K562 (cell line): Measurements from ENCODE around the gene PLCL1. TPM values are rescaled to one million over a fixed set of nuclear protein-coding genes. Genes with fewer than 3 reads are reported as not detected.

Experiments
- ATAC-seq: fragments of 200-7000 bp; cut with Tn5 transposase; 3 replicates; pipeline ENCODE4 v1.9.1; 2020; ENCODE audit warnings: moderate library complexity
- BruUV-seq: library from RNA; stranded (reverse); fragments of 400-500 nt; replicated peaks from 2 replicates; lab custom pipeline; 2021; lab: Mats Ljungman, UMichigan
- CTCF ChIA-PET: fragments of 300-600 bp; formaldehyde crosslinking; extraction: SDS; loops from one replicate; lab custom pipeline; 2021; ENCODE audit warnings: low intra/inter-chr PET ratio; lab: Yijun Ruan, JAX
- POLR2A ChIA-PET: fragments of 300-600, 350-650 bp; sonication (Branson Sonifier 250); formaldehyde crosslinking; extraction: SDS; loops from one replicate; lab custom pipeline; 2021; ENCODE audit warnings: antibody characterized with exemption, inconsistent platforms; lab: Yijun Ruan, JAX
- DNase-seq, 4 experiments: peaks; one replicate each; pipeline versions ENCODE4 v3.0.0 to v3.0.0-alpha.2; 2011 to 2018; ENCODE audit warnings: low spot score in 3 of 4, mixed read lengths in 3 of 4; ENCODE audit errors: extremely low read depth in 1 of 4
- FAIRE-seq: peaks from 2 replicates; lab custom pipeline; 2011; peaks lifted over from hg19 to GRCh38; lab: Jason Lieb, UNC
- H2AFZ ChIP-seq: 2 replicates; pipeline ENCODE4 v1.6.0; 2011; ENCODE audit warnings: low read depth, low read length, control low read depth, inconsistent platforms
- H3K27ac ChIP-seq: fragments of 200-600 bp; 3 replicates; pipeline ENCODE4 v1.8.0; 2011; ENCODE audit warnings: low read depth, mild to moderate bottlenecking, control low read depth, inconsistent platforms, low read length, moderate library complexity, mixed read lengths; ENCODE audit errors: extremely low read depth
- H3K27me3 ChIP-seq, 2 experiments: fragments of 300-600 bp in 1 of 2; 2 replicates in 1 of 2; 3 replicates in 1 of 2; pipeline versions ENCODE4 v1.6.0 to v1.8.0; 2011; ENCODE audit warnings: inconsistent platforms in 2 of 2, low read length in 2 of 2, mild to moderate bottlenecking in 1 of 2, mixed read lengths in 1 of 2, moderate library complexity in 1 of 2; ENCODE audit not compliant: control insufficient read depth in 2 of 2, insufficient read depth in 2 of 2
- H3K36me3 ChIP-seq: fragments of 300-600 bp; 3 replicates; pipeline ENCODE4 v1.8.0; 2011; ENCODE audit warnings: mild to moderate bottlenecking, low read length, inconsistent platforms; ENCODE audit not compliant: control insufficient read depth, insufficient read depth
- H3K4me1 ChIP-seq, 2 experiments: fragments of 200-600 bp in 1 of 2; replicated peaks in 1 of 2; 2 replicates in 1 of 2; 3 replicates in 1 of 2; pipeline versions ENCODE4 v1.5.1 to v1.8.0; 2011; ENCODE audit warnings: inconsistent platforms in 2 of 2, low read length in 2 of 2, mild to moderate bottlenecking in 1 of 2, mixed read lengths in 1 of 2, moderate library complexity in 1 of 2; ENCODE audit not compliant: control insufficient read depth in 2 of 2, insufficient read depth in 2 of 2
- H3K4me2 ChIP-seq: 2 replicates; pipeline ENCODE4 v1.6.1; 2011; ENCODE audit warnings: low read length, control low read depth, inconsistent platforms, mixed read lengths; ENCODE audit not compliant: insufficient read depth
- H3K4me3 ChIP-seq: fragments of 200-600 bp; sonication (generic), shearing (Covaris generic); 2 replicates; pipeline ENCODE4 v1.5.1; 2016; ENCODE audit warnings: control low read depth, inconsistent platforms
- H3K79me2 ChIP-seq: fragments of 200-600 bp; 3 replicates; pipeline ENCODE4 v1.8.0; 2011; ENCODE audit warnings: low read length, inconsistent platforms; ENCODE audit not compliant: control insufficient read depth, insufficient read depth
- H3K9ac ChIP-seq, 2 experiments: 2 replicates each; pipeline versions ENCODE4 v1.6.0 to v1.6.1; 2011; ENCODE audit warnings: low read depth in 2 of 2, low read length in 2 of 2, control low read depth in 1 of 2, inconsistent platforms in 1 of 2, mild to moderate bottlenecking in 1 of 2, mixed read lengths in 1 of 2; ENCODE audit not compliant: insufficient read depth in 1 of 2
- H3K9me1 ChIP-seq: one replicate; pipeline ENCODE4 v1.6.0; 2011; ENCODE audit warnings: inconsistent platforms, mild to moderate bottlenecking, low read length, moderate library complexity; ENCODE audit not compliant: control insufficient read depth, insufficient read depth
- H3K9me3 ChIP-seq: replicated peaks from 2 replicates; pipeline ENCODE4 v1.5.1; 2011; ENCODE audit warnings: low read depth, low read length, inconsistent platforms; ENCODE audit not compliant: control insufficient read depth, insufficient read depth
- H4K20me1 ChIP-seq: replicated peaks from 2 replicates; pipeline ENCODE4 v1.6.1; 2011; ENCODE audit warnings: low read length, inconsistent platforms, mixed read lengths; ENCODE audit not compliant: control insufficient read depth, insufficient read depth
- CC2D1A ChIP-seq: fragments of 450-650 bp; IDR thresholded peaks from 2 replicates; pipeline ENCODE4 v1.6.1; 2017; ENCODE audit warnings: mild to moderate bottlenecking
- FOS ChIP-seq: IDR thresholded peaks from 3 replicates; pipeline ENCODE4 v1.6.1; 2011; ENCODE audit not compliant: insufficient read length; ENCODE audit errors: extremely low read depth
- FUS ChIP-seq: fragments of 200-400 bp; formaldehyde crosslinking; optimal IDR thresholded peaks from 2 replicates; pipeline ENCODE3; 2017; ENCODE audit warnings: low read depth, low read length
- GMEB1 ChIP-seq: fragments of 250-450 bp; sonication (Bioruptor Pico); IDR thresholded peaks from 2 replicates; pipeline ENCODE4 v1.4.0; 2020; ENCODE audit warnings: mild to moderate bottlenecking
- RAD21 ChIP-seq, 2 experiments: fragments of 250-450 bp in 1 of 2; fragments of 450-650 bp in 1 of 2; sonication (Bioruptor Pico) in 1 of 2; formaldehyde crosslinking in 1 of 2; IDR thresholded peaks in 1 of 2; conservative IDR thresholded peaks in 1 of 2; 2 replicates each; pipeline versions ENCODE4 v1.4.0 to v1.8.0; 2020 to 2022; ENCODE audit warnings: mild to moderate bottlenecking in 2 of 2, moderate library complexity in 1 of 2
- SMC3 ChIP-seq: conservative IDR thresholded peaks from 2 replicates; pipeline ENCODE4 v1.6.1; 2011; ENCODE audit warnings: low read depth, low read length, improper control_type of control experiment; ENCODE audit not compliant: insufficient read depth
- THRB ChIP-seq: fragments of 450-650 bp; formaldehyde crosslinking; conservative IDR thresholded peaks from 2 replicates; pipeline ENCODE4 v1.4.0; 2022; ENCODE audit warnings: mild to moderate bottlenecking, missing genetic modification characterization
- ZBTB12 ChIP-seq: fragments of 250-450 bp; sonication (Bioruptor Pico); IDR thresholded peaks from 2 replicates; pipeline ENCODE4 v1.4.0; 2020
- WGBS: fragments of 100-300 bp; shearing (Covaris generic); methylation state at CpG from one replicate; pipeline ENCODE4 v1.1.6; 2016; ENCODE audit warnings: low coverage, mixed read lengths; ENCODE audit not compliant: insufficient coverage; ENCODE audit errors: missing lambda C conversion rate; 5-methylcytosine and 5-hydroxymethylcytosine counted together
- in situ Hi-C: fragments of 300-500 bp; cut with MboI; formaldehyde crosslinking; loops from 4 replicates; pipeline ENCODE4 v1.15.0; 2018; ENCODE audit warnings: inconsistent platforms, mixed read lengths
- intact Hi-C: fragments of 100-400 bp; cut with micrococcal nuclease; formaldehyde crosslinking; loops from 2 replicates; pipeline ENCODE4 v1.14.2; 2022
- polyA plus RNA-seq, 8 experiments: library from polyadenylated mRNA; depleted of rRNA in 4 of 8; stranded (reverse) in 5 of 8; unstranded in 3 of 8; fragments of >200 nt; fragmentation: Nextera tagmentation in 2 of 8; fragmentation: Illumina TruSeq in 1 of 8; extraction: Ambion mirVana in 2 of 8; extraction: Trizol in 1 of 8; gene quantifications; 2 replicates each; pipeline versions ENCODE4 v1.2.1 to v1.2.3, GENCODE V29; 2011 to 2014; ENCODE audit warnings: inconsistent platforms in 1 of 8, missing spikeins in 1 of 8
- total RNA-seq, 7 experiments: library from RNA; depleted of rRNA in 6 of 7; stranded (reverse); fragments of >200 nt in 6 of 7; fragmentation: Illumina TruSeq in 2 of 7; extraction: Trizol in 2 of 7; gene quantifications; 2 replicates each; pipeline versions ENCODE4 v1.2.1 to v1.2.3, GENCODE V29; 2011 to 2021; ENCODE audit warnings: low replicate concordance in 1 of 7
- TF ChIP-seq, protein P1 (sequence below): fragments of 450-650 bp; formaldehyde crosslinking; IDR thresholded peaks from 2 replicates; pipeline ENCODE4 v1.4.0; 2020; ENCODE audit warnings: mild to moderate bottlenecking
- TF ChIP-seq, protein P2 (sequence below): fragments of 450-650 bp; formaldehyde crosslinking; IDR thresholded peaks from 2 replicates; pipeline ENCODE4 v1.4.0; 2020; ENCODE audit warnings: mild to moderate bottlenecking, moderate library complexity
- TF ChIP-seq, protein P3 (sequence below), 3 experiments: IDR thresholded peaks in 2 of 3; conservative IDR thresholded peaks in 1 of 3; 2 replicates each; pipeline ENCODE4 v1.5.1; 2011 to 2012; ENCODE audit warnings: low read length in 3 of 3, mild to moderate bottlenecking in 3 of 3, control low read depth in 2 of 3, improper control_type of control experiment in 1 of 3, inconsistent platforms in 1 of 3, low read depth in 1 of 3, mixed read lengths in 1 of 3, moderate library complexity in 1 of 3; ENCODE audit not compliant: insufficient read depth in 2 of 3

The PLCL1 gene
- total and polyA plus RNA-seq, 9 of the 15 experiments (the other 6 are each of a cell fraction or from before 2014, with no cell fraction given): 2.0 to 17.7 (median 8.6) TPM

DNA sequence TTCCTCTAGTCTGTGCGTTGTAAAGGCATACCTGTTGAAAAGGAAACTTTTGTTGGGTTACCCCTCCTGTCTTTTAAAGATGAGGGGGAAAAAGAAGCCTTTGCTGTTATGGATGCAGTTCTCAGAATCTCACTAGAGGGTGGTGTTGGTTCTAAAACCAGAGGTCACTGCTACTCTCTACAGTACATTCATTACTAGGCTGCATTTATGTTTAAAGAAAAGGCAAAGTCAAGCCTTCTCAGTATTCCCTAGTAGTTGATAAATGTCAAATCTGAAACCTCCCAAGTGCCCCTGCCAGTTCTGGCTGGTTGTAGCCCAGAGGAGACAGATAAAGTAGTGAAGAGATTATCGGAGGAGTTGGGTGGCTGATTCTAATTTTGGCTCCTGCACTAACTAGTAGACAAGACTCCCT is 1.4 kb upstream of the PLCL1 start:
- Histone ChIP-seq H3K4me1 (peaks cover 6 to 13% of the 10 kb centered on the region in 2 experiments; a peak in 4 of 5 replicates), H3K27ac (no peak overlapping the region), H3K9me3 (no peaks in the 10 kb centered on the region), H4K20me1 (no peaks in the 10 kb centered on the region), H2AFZ (peak overlapping the region; percentile 63), H3K79me2 (peaks cover 44% of the 10 kb centered on the region), H3K4me2 (no peak overlapping the region; the same call in 1 of the 2 replicates), H3K9me1 (no peaks in the 10 kb centered on the region), H3K4me3 (no peak overlapping the region), H3K9ac (0 out of 4 replicates have a peak overlapping the region, but pooled peaks of 1 of the 2 experiments have one; percentile 28), H3K36me3 (no peaks in the 10 kb centered on the region), H3K27me3 (no peaks in the 10 kb centered on the region)
- ChIA-PET CTCF (interaction anchor here (0.5 to 2.4 kb wide), 4 partner anchors 11 to 494 kb away, joined by 4 to 10 read pairs (median 6); no protein-coding TSS in a partner anchor), POLR2A (no interaction called here)
- no TSS peak for BruUV-seq
- DNase-seq: peak; percentile 25 to 69 (median 46)
- peak; percentile 78 for FAIRE-seq
- ATAC-seq: peak; percentile 34
- intact Hi-C loops (loop anchor here (1.0 to 10.0 kb wide), 5 partner anchors 179 to 1652 kb away; partner anchors contain the start of gene SATB2), in situ Hi-C loops (loop anchor here (10.0 kb wide), 1 partner anchor 322 kb away; no protein-coding TSS in a partner anchor)
- WGBS: 7% methylated on average over 2 of the region's 2 CpGs
- TF ChIP-seq, protein P1, sequence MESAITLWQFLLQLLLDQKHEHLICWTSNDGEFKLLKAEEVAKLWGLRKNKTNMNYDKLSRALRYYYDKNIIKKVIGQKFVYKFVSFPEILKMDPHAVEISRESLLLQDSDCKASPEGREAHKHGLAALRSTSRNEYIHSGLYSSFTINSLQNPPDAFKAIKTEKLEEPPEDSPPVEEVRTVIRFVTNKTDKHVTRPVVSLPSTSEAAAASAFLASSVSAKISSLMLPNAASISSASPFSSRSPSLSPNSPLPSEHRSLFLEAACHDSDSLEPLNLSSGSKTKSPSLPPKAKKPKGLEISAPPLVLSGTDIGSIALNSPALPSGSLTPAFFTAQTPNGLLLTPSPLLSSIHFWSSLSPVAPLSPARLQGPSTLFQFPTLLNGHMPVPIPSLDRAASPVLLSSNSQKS: no peak
- TF ChIP-seq FUS (no peak), SMC3 (peak; percentile 71), ZBTB12 (no peak), FOS (no peak), THRB (CRISPR knock-in tag) (no peak), GMEB1 (no peak), RAD21 (CRISPR knock-in tag; conservative IDR thresholded peaks at IDR 0.05 in 1 of 2, IDR thresholded peaks at IDR 0.05 in 1 of 2) (peak; percentile 76 to 91), CC2D1A (0 out of 2 replicates have a peak, but pooled peaks have one; percentile 26)
- TF ChIP-seq, protein P2, sequence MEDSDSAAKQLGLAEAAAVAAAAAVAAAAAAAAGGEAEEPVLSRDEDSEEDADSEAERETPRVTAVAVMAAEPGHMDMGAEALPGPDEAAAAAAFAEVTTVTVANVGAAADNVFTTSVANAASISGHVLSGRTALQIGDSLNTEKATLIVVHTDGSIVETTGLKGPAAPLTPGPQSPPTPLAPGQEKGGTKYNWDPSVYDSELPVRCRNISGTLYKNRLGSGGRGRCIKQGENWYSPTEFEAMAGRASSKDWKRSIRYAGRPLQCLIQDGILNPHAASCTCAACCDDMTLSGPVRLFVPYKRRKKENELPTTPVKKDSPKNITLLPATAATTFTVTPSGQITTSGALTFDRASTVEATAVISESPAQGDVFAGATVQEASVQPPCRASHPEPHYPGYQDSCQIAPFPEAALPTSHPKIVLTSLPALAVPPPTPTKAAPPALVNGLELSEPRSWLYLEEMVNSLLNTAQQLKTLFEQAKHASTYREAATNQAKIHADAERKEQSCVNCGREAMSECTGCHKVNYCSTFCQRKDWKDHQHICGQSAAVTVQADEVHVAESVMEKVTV (CRISPR knock-in tag): peak; percentile 72
- TF ChIP-seq, protein P3, sequence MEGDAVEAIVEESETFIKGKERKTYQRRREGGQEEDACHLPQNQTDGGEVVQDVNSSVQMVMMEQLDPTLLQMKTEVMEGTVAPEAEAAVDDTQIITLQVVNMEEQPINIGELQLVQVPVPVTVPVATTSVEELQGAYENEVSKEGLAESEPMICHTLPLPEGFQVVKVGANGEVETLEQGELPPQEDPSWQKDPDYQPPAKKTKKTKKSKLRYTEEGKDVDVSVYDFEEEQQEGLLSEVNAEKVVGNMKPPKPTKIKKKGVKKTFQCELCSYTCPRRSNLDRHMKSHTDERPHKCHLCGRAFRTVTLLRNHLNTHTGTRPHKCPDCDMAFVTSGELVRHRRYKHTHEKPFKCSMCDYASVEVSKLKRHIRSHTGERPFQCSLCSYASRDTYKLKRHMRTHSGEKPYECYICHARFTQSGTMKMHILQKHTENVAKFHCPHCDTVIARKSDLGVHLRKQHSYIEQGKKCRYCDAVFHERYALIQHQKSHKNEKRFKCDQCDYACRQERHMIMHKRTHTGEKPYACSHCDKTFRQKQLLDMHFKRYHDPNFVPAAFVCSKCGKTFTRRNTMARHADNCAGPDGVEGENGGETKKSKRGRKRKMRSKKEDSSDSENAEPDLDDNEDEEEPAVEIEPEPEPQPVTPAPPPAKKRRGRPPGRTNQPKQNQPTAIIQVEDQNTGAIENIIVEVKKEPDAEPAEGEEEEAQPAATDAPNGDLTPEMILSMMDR (IDR thresholded peaks at IDR 0.05 in 2 of 3, conservative IDR thresholded peaks at IDR 0.05 in 1 of 3; ENCODE audit: insufficient read depth in 2 of 3, low read depth in 1 of 3, low read length in 3 of 3): peak; percentile 65 to 79 (median 73)
